ENCODE measurements around the gene TRNP1. TPM values are rescaled to one million over a fixed set of nuclear protein-coding genes. Genes with fewer than 3 reads are reported as not detected.
A peak's percentile ranks its signal among the peaks of the same experiment; 100 is the strongest.

Gene TRNP1
- polyA plus RNA-seq, 1 donor from 2014 or later, result 11.0 TPM

DNA sequence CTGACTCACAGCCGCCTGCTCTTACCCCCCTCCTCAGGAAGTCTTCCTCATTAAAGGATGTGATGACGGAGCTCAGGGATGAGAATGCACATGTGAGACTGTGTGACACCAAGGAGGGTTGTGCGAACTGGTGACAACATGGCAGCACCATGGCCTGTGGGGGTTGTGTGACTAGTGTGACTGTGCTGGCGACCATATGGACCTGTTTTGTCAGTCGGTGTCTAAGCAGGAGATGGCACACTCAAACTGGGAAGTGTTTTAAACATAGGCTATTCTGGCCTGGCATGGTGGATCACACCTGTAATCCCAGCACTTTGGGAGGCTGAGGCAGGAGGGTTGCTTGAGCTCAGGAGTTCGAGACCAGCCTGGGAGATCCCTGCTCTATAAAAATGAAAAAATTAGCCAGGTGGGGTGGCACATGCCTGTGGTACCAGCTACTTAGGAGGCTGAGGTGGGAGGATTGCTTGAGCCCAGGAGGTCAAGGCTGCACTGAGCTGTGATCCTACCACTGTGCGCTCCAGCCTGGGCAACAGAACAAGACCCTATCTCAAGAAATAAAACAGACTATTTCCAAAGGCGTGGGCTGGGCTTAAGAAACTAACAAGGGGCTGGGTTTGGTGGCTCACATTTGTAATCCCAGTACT, 7.4 kb downstream of the TRNP1 start:
- Histone ChIP-seq H3K27ac (ENCODE audit: low read length) (no peak overlapping the region), H3K27me3 (ENCODE audit: insufficient read depth, low read depth, low read length) (peaks cover 2% of the 10 kb centered on the region), H2AFZ (ENCODE audit: low read depth, low read length) (no peak overlapping the region), H3K36me3 (ENCODE audit: insufficient read depth, low read length) (no peaks in the 10 kb centered on the region), H3K4me2 (ENCODE audit: low read length) (no peak overlapping the region), H3K9me3 (ENCODE audit: low read length) (no peaks in the 10 kb centered on the region), H4K20me1 (ENCODE audit: insufficient read depth) (no peaks in the 10 kb centered on the region), H3K79me2 (replicated peaks; ENCODE audit: insufficient read depth, low read length) (no peaks in the 10 kb centered on the region), H3K4me3 (ENCODE audit: low read length) (no peak overlapping the region), H3K9me2 (ENCODE audit: insufficient read depth, low read length) (no peaks in the 10 kb centered on the region), H3F3A (ENCODE audit: insufficient read depth, low read length, poor library complexity, severe bottlenecking) (peaks cover 4% of the 10 kb centered on the region), H3K9ac (ENCODE audit: low read length) (no peak overlapping the region)
- TF ChIP-seq SMC3 (conservative IDR thresholded peaks at IDR 0.05; ENCODE audit: poor library complexity), result no peak
- TF ChIP-seq EP300 (conservative IDR thresholded peaks at IDR 0.05; ENCODE audit: poor library complexity, severe bottlenecking), result no peak
- TF ChIP-seq, protein P1, sequence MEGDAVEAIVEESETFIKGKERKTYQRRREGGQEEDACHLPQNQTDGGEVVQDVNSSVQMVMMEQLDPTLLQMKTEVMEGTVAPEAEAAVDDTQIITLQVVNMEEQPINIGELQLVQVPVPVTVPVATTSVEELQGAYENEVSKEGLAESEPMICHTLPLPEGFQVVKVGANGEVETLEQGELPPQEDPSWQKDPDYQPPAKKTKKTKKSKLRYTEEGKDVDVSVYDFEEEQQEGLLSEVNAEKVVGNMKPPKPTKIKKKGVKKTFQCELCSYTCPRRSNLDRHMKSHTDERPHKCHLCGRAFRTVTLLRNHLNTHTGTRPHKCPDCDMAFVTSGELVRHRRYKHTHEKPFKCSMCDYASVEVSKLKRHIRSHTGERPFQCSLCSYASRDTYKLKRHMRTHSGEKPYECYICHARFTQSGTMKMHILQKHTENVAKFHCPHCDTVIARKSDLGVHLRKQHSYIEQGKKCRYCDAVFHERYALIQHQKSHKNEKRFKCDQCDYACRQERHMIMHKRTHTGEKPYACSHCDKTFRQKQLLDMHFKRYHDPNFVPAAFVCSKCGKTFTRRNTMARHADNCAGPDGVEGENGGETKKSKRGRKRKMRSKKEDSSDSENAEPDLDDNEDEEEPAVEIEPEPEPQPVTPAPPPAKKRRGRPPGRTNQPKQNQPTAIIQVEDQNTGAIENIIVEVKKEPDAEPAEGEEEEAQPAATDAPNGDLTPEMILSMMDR (IDR thresholded peaks at IDR 0.05; ENCODE audit: poor library complexity, severe bottlenecking), result no peak
- TF ChIP-seq EZH2 (IDR thresholded peaks at IDR 0.05; ENCODE audit: borderline replicate concordance, insufficient read depth, low read length, poor library complexity, severe bottlenecking), result no peak
- TF ChIP-seq MXI1 (conservative IDR thresholded peaks at IDR 0.05; ENCODE audit: poor library complexity, severe bottlenecking), result no peak
- no peak for TF ChIP-seq TAF1 (IDR thresholded peaks at IDR 0.05; ENCODE audit: low read depth)
- no peak for TF ChIP-seq RAD21 (conservative IDR thresholded peaks at IDR 0.05)
- TF ChIP-seq POLR2AphosphoS5 (IDR thresholded peaks at IDR 0.05), result no peak
- TF ChIP-seq, protein P2, sequence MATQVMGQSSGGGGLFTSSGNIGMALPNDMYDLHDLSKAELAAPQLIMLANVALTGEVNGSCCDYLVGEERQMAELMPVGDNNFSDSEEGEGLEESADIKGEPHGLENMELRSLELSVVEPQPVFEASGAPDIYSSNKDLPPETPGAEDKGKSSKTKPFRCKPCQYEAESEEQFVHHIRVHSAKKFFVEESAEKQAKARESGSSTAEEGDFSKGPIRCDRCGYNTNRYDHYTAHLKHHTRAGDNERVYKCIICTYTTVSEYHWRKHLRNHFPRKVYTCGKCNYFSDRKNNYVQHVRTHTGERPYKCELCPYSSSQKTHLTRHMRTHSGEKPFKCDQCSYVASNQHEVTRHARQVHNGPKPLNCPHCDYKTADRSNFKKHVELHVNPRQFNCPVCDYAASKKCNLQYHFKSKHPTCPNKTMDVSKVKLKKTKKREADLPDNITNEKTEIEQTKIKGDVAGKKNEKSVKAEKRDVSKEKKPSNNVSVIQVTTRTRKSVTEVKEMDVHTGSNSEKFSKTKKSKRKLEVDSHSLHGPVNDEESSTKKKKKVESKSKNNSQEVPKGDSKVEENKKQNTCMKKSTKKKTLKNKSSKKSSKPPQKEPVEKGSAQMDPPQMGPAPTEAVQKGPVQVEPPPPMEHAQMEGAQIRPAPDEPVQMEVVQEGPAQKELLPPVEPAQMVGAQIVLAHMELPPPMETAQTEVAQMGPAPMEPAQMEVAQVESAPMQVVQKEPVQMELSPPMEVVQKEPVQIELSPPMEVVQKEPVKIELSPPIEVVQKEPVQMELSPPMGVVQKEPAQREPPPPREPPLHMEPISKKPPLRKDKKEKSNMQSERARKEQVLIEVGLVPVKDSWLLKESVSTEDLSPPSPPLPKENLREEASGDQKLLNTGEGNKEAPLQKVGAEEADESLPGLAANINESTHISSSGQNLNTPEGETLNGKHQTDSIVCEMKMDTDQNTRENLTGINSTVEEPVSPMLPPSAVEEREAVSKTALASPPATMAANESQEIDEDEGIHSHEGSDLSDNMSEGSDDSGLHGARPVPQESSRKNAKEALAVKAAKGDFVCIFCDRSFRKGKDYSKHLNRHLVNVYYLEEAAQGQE (IDR thresholded peaks at IDR 0.05; ENCODE audit: borderline replicate concordance), result no peak

DNA sequence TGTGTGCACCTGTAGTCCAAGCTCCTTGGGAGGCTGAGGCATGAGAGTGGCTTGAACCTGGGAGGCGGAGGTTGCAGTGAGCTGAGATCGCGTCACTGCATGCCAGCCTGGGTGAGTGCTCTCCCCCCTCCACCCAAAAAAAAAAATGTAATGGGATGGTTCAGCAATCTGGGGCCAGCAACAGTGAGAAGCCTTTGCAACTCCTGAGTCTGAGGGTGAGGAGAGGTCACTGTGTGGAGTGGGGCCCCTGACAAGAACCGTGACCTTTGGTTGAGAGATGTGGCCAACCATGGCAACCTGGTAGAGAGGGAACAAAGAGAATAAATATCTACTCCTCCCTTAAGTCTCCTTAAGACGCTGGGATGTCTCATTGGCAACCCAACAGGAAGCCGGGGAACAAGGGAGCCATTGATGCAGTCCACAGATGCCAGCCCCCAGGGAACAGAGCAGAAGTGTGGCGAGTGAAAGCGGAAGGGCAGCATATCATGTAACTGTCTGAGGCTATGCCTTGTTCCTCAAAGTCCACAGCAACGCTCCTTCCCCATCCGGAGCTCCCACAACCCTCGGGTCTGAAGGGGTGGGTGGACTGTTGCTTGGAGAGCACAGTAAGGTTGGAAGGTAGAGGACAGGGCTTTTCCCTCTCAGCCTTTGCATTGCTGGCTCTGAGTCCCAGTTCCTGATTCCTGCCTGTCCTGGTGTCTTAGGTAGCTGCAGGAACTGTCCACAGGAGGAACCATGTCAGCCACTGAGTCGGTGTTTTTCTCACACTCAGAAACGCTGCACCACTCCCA, 8.3 kb downstream of the TRNP1 start:
- H3K27me3 ChIP-seq (ENCODE audit: insufficient read depth, low read depth, low read length), result no peaks in the 10 kb centered on the region
- H4K20me1 ChIP-seq (ENCODE audit: insufficient read depth), result no peaks in the 10 kb centered on the region
- H3K27ac ChIP-seq (ENCODE audit: low read length), result peak overlapping the region; percentile 49
- H3F3A ChIP-seq (ENCODE audit: insufficient read depth, low read length, poor library complexity, severe bottlenecking), result peaks cover 4% of the 10 kb centered on the region
- no peak overlapping the region for H3K9ac ChIP-seq (ENCODE audit: low read length)
- H3K4me2 ChIP-seq (ENCODE audit: low read length), result no peak overlapping the region
- TF ChIP-seq EP300 (conservative IDR thresholded peaks at IDR 0.05; ENCODE audit: poor library complexity, severe bottlenecking) (no peak), EZH2 (IDR thresholded peaks at IDR 0.05; ENCODE audit: borderline replicate concordance, insufficient read depth, low read length, poor library complexity, severe bottlenecking) (no peak)
- TF ChIP-seq, protein P2 (IDR thresholded peaks at IDR 0.05; ENCODE audit: borderline replicate concordance), result no peak
- no peaks in the 10 kb centered on the region for H3K9me3 ChIP-seq (ENCODE audit: low read length)
- no peaks in the 10 kb centered on the region for H3K36me3 ChIP-seq (ENCODE audit: insufficient read depth, low read length)
- H3K9me2 ChIP-seq (ENCODE audit: insufficient read depth, low read length), result no peaks in the 10 kb centered on the region
- H2AFZ ChIP-seq (ENCODE audit: low read depth, low read length), result no peak overlapping the region
- no peaks in the 10 kb centered on the region for H3K79me2 ChIP-seq (replicated peaks; ENCODE audit: insufficient read depth, low read length)
- no peak overlapping the region for H3K4me3 ChIP-seq (ENCODE audit: low read length)
